GM12875 (cell line): ENCODE results near the gene CTAGE1.

Experiments used
- H3K4me3 ChIP-seq: one replicate; pipeline ENCODE4 v1.5.1; 2011; ENCODE audit warnings: low read depth, low read length, control low read depth
- TF ChIP-seq, protein P1 (sequence below): IDR thresholded peaks from 2 replicates; pipeline ENCODE4 v1.5.1; 2011; ENCODE audit warnings: low read depth, mild to moderate bottlenecking, control low read depth, inconsistent platforms, low read length, moderate library complexity, borderline replicate concordance; ENCODE audit not compliant: insufficient read depth

Gene CTAGE1

GRCh38 chr18:22377769-22378168, 39.9 kb downstream of the CTAGE1 start:
- H3K4me3 ChIP-seq: no peak overlapping the region
- TF ChIP-seq, protein P1, sequence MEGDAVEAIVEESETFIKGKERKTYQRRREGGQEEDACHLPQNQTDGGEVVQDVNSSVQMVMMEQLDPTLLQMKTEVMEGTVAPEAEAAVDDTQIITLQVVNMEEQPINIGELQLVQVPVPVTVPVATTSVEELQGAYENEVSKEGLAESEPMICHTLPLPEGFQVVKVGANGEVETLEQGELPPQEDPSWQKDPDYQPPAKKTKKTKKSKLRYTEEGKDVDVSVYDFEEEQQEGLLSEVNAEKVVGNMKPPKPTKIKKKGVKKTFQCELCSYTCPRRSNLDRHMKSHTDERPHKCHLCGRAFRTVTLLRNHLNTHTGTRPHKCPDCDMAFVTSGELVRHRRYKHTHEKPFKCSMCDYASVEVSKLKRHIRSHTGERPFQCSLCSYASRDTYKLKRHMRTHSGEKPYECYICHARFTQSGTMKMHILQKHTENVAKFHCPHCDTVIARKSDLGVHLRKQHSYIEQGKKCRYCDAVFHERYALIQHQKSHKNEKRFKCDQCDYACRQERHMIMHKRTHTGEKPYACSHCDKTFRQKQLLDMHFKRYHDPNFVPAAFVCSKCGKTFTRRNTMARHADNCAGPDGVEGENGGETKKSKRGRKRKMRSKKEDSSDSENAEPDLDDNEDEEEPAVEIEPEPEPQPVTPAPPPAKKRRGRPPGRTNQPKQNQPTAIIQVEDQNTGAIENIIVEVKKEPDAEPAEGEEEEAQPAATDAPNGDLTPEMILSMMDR: no peak

GRCh38 chr18:22370414-22370813, 47.3 kb downstream of the CTAGE1 start:
- TF ChIP-seq, protein P1: no peak
- H3K4me3 ChIP-seq: no peak overlapping the region

- H3K4me3 ChIP-seq: no peak overlapping the region
- TF ChIP-seq, protein P1: no peak
These were observed 49.7 kb downstream of the CTAGE1 start for GRCh38 chr18:22368021-22368420.

DNA sequence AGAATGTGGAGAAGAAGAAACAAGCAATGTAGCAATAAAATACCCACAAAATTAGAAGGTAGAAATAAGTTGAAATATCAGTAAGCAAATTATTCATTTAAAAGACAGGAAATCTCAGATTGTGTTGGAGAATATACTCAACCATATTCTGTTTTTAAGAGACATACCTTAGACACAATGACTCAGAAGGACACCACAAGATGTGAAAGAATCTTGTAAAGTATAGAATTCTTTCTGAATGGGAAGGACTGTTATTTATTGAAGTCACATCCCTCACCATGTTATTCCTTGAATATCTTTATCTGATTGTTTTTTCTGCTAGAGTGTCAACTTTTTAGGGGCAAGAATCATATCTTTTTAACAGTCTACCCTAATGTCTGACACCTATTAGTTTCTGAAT, 50.4 kb downstream of the CTAGE1 start:
- H3K4me3 ChIP-seq: no peak overlapping the region
- TF ChIP-seq, protein P1: no peak

DNA sequence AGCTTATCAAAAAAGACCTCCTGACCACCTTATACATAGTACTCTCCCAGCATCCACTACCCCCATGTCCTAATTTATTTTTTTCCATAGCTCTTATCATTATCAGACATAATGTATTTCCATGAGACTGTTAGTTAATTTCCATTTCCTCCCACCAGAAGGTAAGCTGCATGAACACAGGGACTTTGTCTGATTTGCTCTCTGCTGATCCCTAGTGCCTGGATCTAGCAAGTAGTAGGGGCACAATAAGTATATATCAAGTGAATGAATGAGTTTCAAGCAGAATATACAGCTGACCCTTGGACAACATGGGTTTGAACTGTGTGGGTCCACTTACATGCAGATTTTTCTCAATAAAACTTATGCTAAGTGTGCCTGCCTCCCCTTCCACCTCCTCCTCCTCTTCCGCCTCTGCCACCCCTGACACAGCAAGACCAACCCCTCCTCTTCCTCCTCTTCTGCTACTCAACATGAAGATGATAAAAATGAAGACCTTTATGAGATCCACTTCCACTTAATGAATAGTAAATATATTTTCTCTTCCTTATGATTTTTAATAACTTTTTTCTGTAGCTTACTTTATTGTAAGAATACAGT, 53.8 kb downstream of the CTAGE1 start:
- TF ChIP-seq, protein P1: no peak
- H3K4me3 ChIP-seq: no peak overlapping the region
